Diencephalon (tissue), 1 donor: ENCODE data around the gene CLCC1. TPM values are rescaled to one million over a fixed set of nuclear protein-coding genes. Genes with fewer than 3 reads are reported as not detected.

Source experiments
- small RNA-seq: library from RNA; depleted of rRNA; stranded (forward); fragments of <200 nt; gene quantifications from one replicate; pipeline ENCODE3, GENCODE V24; 2014
- total RNA-seq: library from RNA; depleted of rRNA; stranded (reverse); fragments of >200 nt; gene quantifications from one replicate; pipeline ENCODE4 v1.2.3, GENCODE V29; 2014

The CLCC1 gene, protein sequence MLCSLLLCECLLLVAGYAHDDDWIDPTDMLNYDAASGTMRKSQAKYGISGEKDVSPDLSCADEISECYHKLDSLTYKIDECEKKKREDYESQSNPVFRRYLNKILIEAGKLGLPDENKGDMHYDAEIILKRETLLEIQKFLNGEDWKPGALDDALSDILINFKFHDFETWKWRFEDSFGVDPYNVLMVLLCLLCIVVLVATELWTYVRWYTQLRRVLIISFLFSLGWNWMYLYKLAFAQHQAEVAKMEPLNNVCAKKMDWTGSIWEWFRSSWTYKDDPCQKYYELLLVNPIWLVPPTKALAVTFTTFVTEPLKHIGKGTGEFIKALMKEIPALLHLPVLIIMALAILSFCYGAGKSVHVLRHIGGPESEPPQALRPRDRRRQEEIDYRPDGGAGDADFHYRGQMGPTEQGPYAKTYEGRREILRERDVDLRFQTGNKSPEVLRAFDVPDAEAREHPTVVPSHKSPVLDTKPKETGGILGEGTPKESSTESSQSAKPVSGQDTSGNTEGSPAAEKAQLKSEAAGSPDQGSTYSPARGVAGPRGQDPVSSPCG
- 39.4 TPM for total RNA-seq

DNA sequence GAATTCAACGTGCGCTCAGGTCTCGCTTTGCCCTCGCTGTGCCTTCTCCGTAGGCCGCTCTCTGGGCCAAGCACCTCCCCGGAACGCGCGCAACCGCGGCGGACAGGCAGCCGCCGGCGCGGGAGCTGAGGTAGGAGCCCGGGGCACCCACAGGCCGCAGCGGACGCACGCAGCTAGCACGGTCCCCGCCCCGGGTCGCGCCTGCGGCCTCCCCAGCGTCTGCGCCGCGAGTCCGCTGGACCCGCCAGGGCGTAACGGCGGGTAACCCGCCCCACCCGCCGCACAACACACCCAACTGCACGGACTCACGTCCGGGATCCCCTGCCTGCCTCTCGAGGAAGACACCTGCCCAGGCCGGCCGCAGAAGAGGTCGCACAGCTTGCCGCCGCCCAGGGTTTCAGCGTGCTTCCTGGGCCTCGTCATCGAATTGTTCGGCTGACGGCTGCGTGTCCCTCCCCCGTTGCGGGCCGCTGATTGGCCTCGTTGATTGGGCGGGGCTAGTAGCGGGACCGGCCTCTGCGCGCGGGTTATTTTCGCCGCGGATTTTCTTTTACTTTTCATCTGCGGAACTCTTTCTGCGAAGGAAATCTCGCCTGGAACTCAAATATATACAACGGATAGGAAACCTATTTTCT is at the start of gene CLCC1:
CLCC1 (minus strand) TSS at position 433 of the 635 bp plus-strand sequence. CDS start 13,047 bp downstream, outside the sequence.

Small RNA genes lying within 50 kb of the gene (small RNA-seq; reads per million reads assigned to genes)
- not detected for gene BX679664.2

Other genes with a start within 250 kb of the CLCC1 start
- gene STXBP3, start 216.8 kb downstream of the CLCC1 start, total RNA-seq = 42.0 TPM
- gene AKNAD1, start 106.4 kb downstream of the CLCC1 start, total RNA-seq = 2.8 TPM
- 60.4 TPM for gene GPSM2, start 86.5 kb downstream of the CLCC1 start, total RNA-seq
- 195 TPM for gene WDR47, start 78.6 kb upstream of the CLCC1 start, total RNA-seq
- gene TAF13, start 112.5 kb upstream of the CLCC1 start, total RNA-seq = 79.6 TPM
- 38.3 TPM for gene TMEM167B, start 127.3 kb upstream of the CLCC1 start, total RNA-seq
- gene ELAPOR1, start 150.6 kb upstream of the CLCC1 start, total RNA-seq = 13.6 TPM